Sciatic nerve (tissue), 2 donors: ENCODE measurements around the gene SNU13. TPM values are rescaled to one million over a fixed set of nuclear protein-coding genes. Genes with fewer than 3 reads are reported as not detected.
"Not testable (repeated sequence)": the region's sequence is repeated elsewhere in the genome, so short reads cannot be mapped to it uniquely, and the experiment has no call there.

Experiments used
- ATAC-seq: fragments of 200-7000 bp; cut with Tn5 transposase; one replicate; pipeline ENCODE4 v1.9.1; 2020; ENCODE audit warnings: mild to moderate bottlenecking, moderate library complexity
- DNase-seq: peaks from one replicate; pipeline ENCODE4 v3.0.0-alpha.2; 2020; ENCODE audit warnings: low spot score
- intact Hi-C: fragments of 100-400 bp; cut with DNase I; formaldehyde crosslinking; loops from one replicate; pipeline ENCODE4 v1.14.2; 2022
- total RNA-seq: library from RNA; stranded (reverse); fragmentation: NEBNext Ultra II Directional; extraction: Animal tissue kit (Norgen Biotek cat#: 25700); gene quantifications from one replicate; pipeline ENCODE4 v1.2.1, GENCODE V29; 2021
- donor health status: DM: no; HTN: no; CAD: no.
- donor health status: DM: no; HTN: no; CAD: no.

SNU13 gene
- total RNA-seq, result 97.2 TPM

- DNase-seq (peak; percentile 95), ATAC-seq (peak; percentile 97)
- intact Hi-C loops, result no loop called here
Measured at GRCh38 chr22:41688365-41689211, at the start of gene SNU13. Gene SNU13 (minus strand): TSS chr22:41688867. CDS start chr22:41688796, 71 bp downstream.

- ATAC-seq, result not testable (repeated sequence)
Measured at GRCh38 chr22:41733241-41733640, 44.6 kb upstream of the SNU13 start.

DNA sequence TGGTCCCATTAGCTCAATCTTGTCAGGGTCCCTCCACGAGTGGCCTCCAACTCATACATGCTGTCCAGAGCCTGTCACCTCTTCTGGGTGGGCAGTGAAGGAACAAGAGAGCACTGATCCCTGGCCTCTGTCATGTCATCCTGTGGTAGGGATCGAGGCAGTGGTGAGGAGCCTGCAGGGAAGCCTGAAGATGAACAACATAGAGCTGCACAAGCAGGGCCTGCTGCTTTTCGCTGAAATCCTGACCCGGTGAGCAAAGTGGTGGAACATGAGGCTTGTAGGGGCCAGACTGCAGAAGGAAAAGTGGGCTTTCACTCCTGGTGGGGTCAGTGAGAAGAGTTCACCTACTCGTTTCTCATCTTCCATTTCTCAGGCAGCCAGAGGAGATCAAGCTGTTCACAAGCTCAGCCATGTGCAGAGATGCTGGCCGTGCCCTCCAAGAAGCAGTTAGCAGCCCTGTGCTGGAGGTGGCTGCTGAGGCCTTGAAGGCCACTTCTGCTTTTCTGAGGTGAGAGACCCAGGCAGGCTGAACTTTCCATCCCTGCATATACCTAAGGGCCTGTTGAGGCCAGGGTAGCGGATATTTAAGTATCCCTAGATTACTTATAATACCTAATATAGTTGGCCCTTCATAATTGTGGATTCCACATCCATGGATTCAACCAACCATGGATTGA is 43.6 kb upstream of the SNU13 start:
- no peak for ATAC-seq
- intact Hi-C loops, result no loop called here

More at GRCh38 chr22:41733241-41733640, 44.6 kb upstream of the SNU13 start:
- DNase-seq, intact Hi-C loops: not testable (repeated sequence)

DNA sequence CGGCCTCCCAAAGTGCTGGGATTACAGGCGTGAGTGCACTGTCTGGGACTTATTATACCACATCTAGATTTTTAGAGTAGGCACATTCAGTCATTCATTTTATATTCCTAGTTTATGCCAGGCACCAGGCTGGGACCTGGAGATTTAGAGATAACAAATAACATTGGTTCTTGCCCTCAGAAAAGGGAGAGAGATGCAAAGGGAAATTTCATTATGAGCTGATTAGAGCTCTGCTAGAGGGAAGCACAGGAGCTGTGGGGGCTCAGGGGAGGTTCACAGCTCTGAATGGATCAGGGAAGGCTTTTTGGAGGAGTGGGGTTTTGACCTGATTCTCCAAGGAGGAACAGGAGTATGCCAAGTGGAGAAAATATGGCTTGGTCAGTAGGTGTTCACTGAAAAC is 42.9 kb upstream of the SNU13 start:
- intact Hi-C loops, result no loop called here
- DNase-seq, result no peak
- ATAC-seq, result no peak

More for the DNA sequence above, 43.6 kb upstream of the SNU13 start:
- DNase-seq, result no peak

- ATAC-seq, result no peak
- intact Hi-C loops, result no loop called here
Measured at GRCh38 chr22:41725510-41726110, 36.9 kb upstream of the SNU13 start.

DNA sequence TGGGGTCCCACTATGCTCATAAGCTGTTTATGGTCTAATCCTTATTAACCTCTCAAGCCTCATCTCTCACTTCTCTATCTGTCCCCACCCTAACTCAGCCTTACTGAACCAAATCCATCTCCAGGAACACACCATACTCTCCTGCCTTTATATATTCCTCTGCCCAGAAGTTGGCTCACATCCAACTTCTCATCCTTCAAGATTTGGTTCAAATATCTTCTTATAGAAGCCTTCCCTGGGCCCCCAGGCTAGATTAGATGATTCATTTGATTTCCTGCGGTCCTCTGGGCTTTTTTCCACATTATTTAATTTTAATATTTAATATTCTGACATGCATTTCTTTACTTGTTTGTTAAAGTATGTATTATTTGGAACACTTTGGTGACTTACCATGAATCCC is 33.8 kb upstream of the SNU13 start:
- DNase-seq, result no peak
- intact Hi-C loops, result no loop called here

More at GRCh38 chr22:41725510-41726110, 36.9 kb upstream of the SNU13 start:
- DNase-seq, result no peak

GRCh38 chr22:41713004-41713403 is 24.3 kb upstream of the SNU13 start:
- DNase-seq, result no peak
- intact Hi-C loops, result no loop called here

More for the DNA sequence above, 33.8 kb upstream of the SNU13 start:
- ATAC-seq, result no peak

DNA sequence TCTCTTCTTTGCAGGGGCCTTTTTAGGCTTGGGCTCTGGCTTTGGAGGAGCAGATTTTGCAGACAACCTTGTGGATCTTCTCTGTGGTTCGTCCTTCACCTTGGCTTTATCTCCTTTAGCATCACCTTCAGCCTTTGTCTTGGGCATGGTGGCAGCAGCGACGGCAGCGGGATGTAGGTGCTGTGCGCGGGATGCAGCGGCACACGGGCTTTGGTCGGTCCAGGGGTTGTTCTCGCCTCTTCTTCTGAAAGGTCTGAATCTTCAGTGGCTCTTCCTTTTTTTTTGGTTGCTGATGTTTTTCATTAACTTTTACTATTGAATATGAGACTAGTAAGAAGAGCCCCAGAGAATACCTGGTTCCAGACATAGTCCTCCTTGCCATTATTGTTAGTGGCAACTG is 20.7 kb upstream of the SNU13 start:
- DNase-seq (no peak), ATAC-seq (no peak)
- intact Hi-C loops, result no loop called here

More at GRCh38 chr22:41713004-41713403, 24.3 kb upstream of the SNU13 start:
- ATAC-seq, result no peak

GRCh38 chr22:41702763-41703162 is 14.1 kb upstream of the SNU13 start:
- ATAC-seq, result no peak
- intact Hi-C loops, result no loop called here
- DNase-seq, result no peak

DNA sequence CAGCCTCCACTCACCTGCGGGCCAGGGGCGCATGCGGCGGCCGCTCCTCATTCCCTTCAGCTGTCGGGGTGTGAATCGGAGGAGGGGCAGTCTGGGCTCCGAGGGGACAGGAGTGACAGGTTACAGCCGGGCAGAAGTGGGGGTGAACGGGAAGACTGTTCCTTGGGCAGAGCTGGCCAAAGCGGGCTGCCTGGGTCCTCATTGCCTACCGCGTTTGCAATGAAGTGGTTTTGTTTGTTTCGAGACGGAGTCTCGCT is 11.4 kb upstream of the SNU13 start:
- intact Hi-C loops, result no loop called here

DNA sequence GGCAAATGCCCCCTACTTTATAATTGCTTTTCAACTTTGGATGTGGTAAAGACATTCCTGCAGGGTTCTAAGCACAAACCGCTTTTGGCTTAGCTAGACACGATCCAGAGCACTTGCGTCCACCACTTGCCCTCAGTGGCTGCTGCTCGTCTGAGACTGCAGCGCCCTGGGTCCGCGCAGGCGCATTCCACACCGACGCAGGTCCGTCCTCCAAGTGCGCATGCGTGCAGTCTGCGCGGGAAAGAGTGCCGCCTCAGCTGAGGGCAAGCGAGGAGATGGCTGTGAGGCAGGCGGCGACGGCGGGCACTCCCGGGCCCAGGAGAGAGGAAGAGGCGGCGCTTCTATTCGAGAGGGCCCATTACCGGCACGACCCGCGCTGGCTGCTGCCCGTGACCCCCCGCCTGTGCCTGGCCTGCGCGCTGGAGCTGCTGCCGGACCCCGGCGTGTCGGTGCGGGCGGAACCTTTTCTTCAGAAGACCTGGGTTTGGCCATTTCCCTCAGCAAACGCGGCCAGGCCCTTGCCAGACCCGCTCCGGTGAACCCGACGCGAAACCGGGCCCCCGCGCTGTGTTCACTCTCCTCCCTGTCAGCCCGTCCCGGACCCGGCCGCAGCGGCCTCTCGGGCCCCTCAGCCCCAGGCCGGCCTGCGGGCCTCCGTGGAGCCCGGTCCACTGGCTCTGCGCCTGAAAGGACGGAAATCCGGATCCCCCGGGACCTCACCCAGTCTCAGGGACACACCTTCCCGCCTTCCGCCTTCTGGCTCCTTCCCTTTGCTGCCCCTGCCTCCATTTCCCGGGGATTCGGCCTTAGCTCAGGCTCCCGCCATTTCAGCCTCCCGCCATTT is 10.8 kb upstream of the SNU13 start, which contains the start of gene MEI1:
Gene MEI1, plus strand, starts transcription at position 240 of the 844 bp plus-strand sequence. Its CDS starts 36 bp downstream, at position 276.
- intact Hi-C loops, result loop anchor here (5.0 kb wide), 1 partner anchor 243 kb away; no protein-coding TSS in a partner anchor
- ATAC-seq (peak; percentile 85), DNase-seq (peak; percentile 91)

More for the DNA sequence above, 11.4 kb upstream of the SNU13 start:
- no peak for DNase-seq
- no peak for ATAC-seq

- ATAC-seq (peak; percentile 88), DNase-seq (peak; percentile 97)
- intact Hi-C loops, result loop anchor here (5.0 kb wide), 1 partner anchor 245 kb away; no protein-coding TSS in a partner anchor
Measured at GRCh38 chr22:41697126-41697775, 8.6 kb upstream of the SNU13 start.

DNA sequence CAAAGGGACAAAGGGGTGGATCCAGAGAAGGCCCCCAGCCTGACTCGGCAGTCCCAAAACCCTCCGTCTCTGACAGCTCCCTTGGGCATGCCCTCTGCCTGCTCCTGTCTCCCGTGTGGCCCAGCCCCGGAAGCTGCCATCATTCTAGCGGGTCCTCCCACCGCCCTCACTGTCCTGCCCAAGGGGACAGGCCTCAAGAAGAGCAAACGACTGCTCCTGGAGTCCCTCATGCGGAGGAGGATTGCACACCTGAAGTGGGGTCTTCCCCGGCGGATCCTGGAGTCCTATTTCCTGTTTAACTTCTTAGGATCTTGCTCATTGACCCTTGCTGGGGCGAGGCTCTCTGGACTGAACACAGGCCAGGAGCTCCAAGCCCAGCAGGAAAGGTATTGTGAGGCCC is 8.0 kb upstream of the SNU13 start:
- ATAC-seq (peak; percentile 7), DNase-seq (no peak)
- intact Hi-C loops, result loop anchor here (5.0 kb wide), 1 partner anchor 246 kb away; no protein-coding TSS in a partner anchor

DNA sequence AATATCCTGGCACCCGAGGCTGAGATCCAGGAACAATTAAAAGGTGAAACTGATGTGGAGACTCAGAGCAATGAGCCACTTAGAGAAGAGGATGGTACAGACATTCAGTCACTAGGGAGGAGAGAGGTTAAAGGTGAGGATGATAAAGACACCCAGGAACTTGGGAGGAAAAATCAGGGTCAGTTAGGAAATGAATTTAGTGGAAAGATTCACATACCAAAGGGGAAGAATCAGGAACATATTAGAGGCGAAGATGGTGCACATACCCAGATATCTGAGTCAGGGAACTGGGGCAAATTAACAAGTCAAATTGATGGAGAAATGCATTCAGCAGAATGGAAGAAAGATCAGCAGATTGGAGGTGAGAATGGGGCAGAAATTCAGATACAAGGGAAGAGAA is 6.5 kb upstream of the SNU13 start:
- ATAC-seq (no peak), DNase-seq (no peak)
- intact Hi-C loops, result loop anchor here (5.0 kb wide), 1 partner anchor 247 kb away; no protein-coding TSS in a partner anchor

- no peak for ATAC-seq
- no peak for DNase-seq
Measured at GRCh38 chr22:41690476-41690875, 1.8 kb upstream of the SNU13 start.

GRCh38 chr22:41687901-41688364 is 734 bp downstream of the SNU13 start:
- ATAC-seq (peak; percentile 41), DNase-seq (no peak)
- intact Hi-C loops, result no loop called here

More at GRCh38 chr22:41690476-41690875, 1.8 kb upstream of the SNU13 start:
- intact Hi-C loops, result no loop called here

DNA sequence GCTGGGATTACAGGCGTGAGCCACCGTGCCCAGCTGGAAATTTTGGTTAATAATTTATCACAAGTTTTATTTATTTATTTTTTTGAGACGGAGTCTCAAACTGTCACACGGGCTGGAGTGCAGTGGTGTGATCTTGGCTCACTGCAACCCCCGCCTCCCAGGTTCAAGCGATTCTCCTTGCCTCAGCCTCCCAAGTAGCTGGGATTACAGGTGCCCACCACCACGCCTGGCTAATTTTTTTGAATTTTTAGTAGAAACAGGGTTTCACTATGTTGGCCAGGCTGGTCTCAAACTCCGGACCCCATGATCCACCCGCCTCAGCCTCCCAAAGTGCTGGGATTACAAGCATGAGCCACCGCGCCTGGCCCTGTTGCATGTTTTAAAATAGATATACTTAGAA is 1.8 kb downstream of the SNU13 start:
- intact Hi-C loops, ATAC-seq, DNase-seq: not testable (repeated sequence)

- ATAC-seq, result no peak
- DNase-seq, result no peak
- intact Hi-C loops, result no loop called here
Measured at GRCh38 chr22:41684194-41684593, 4.5 kb downstream of the SNU13 start.
